Right lobe of liver (tissue), 6 donors: ENCODE results near the gene GNPAT. TPM values are rescaled to one million over a fixed set of nuclear protein-coding genes. Genes with fewer than 3 reads are reported as not detected.

Experiments used
- ATAC-seq, 4 donors: fragments of 200-7000 bp; cut with Tn5 transposase; one replicate each; pipeline ENCODE4 v1.9.1; 2020; ENCODE audit warnings: mild to moderate bottlenecking in 4 of 4, moderate library complexity in 4 of 4
- DNase-seq, 3 donors: peaks; one replicate each; pipeline ENCODE4 v3.0.0-alpha.2; 2020
- H3K27ac ChIP-seq, 3 donors: fragments of 200-600 bp; one replicate each; pipeline ENCODE4 v1.8.0; 2022
- H3K27me3 ChIP-seq, 2 donors: fragments of 200-600 bp; one replicate each; pipeline ENCODE4 v1.8.0; 2022
- H3K36me3 ChIP-seq, 4 donors: fragments of 200-600 bp; sonication (generic) in 1 of 4; one replicate each; pipeline versions ENCODE4 v1.5.1 to v1.8.0; 2017 to 2022; ENCODE audit warnings: control low read depth in 1 of 4
- H3K4me1 ChIP-seq, 4 donors: fragments of 200-600 bp; sonication (generic) in 1 of 4; one replicate each; pipeline versions ENCODE4 v1.5.1 to v1.8.0; 2017 to 2022; ENCODE audit warnings: control low read depth in 1 of 4
- H3K4me3 ChIP-seq, 3 donors: fragments of 200-600 bp; one replicate each; pipeline ENCODE4 v1.8.0; 2022
- H3K9me3 ChIP-seq, 4 donors: fragments of 200-600 bp; sonication (generic) in 1 of 4; one replicate each; pipeline versions ENCODE4 v1.5.1 to v1.8.0; 2017 to 2022; ENCODE audit warnings: control low read depth in 1 of 4
- CTCF ChIP-seq, 4 donors: fragments of 200-600 bp in 3 of 4; fragments of 450-650 bp in 1 of 4; IDR thresholded peaks; one replicate each; pipeline versions ENCODE4 v1.5.1 to v1.8.0; 2016 to 2022; ENCODE audit warnings: antibody characterized with exemption in 4 of 4, mild to moderate bottlenecking in 2 of 4
- POLR2A ChIP-seq: fragments of 450-650 bp; IDR thresholded peaks from one replicate; pipeline ENCODE4 v1.6.1; 2017; ENCODE audit warnings: antibody characterized with exemption, mild to moderate bottlenecking
- WGBS: methylation state at CpG from one replicate; pipeline ENCODE4 v1.1.6; 2018; ENCODE audit warnings: low coverage, low lambda C conversion rate; ENCODE audit not compliant: insufficient coverage; ENCODE audit errors: missing lambda C conversion rate; 5-methylcytosine and 5-hydroxymethylcytosine counted together
- intact Hi-C, 2 donors: fragments of 100-400 bp; cut with DNase I; formaldehyde crosslinking; loops; one replicate each; pipeline versions ENCODE4 v1.11.2 to v1.14.1; 2022
- total RNA-seq, 6 experiments: library from RNA; depleted of rRNA in 2 of 6; stranded (reverse); fragments of >200 nt in 2 of 6; fragmentation: NEBNext Ultra II Directional in 3 of 6; extraction: Animal tissue kit (Norgen Biotek cat#: 25700) in 3 of 6; gene quantifications; one replicate each; pipeline versions ENCODE4 v1.1.0 to v1.2.4, GENCODE V29; 2016 to 2023
- donor health status: DM: no; HTN: yes; CAD: no.
- donor health status: DM: no; HTN: no; CAD: no.
- donor health status: DM: no; HTN: no; CAD: no.
- donor health status: DM: no; HTN: yes; CAD: no.
- donor health status: DM: no; HTN: yes; CAD: no.

GNPAT gene
- total RNA-seq, 6 experiments from 2014 or later: 18.5 to 24.3 (median 20.1) TPM

GRCh38 chr1:231315887-231316286 lies 74.9 kb downstream of the GNPAT start:
- intact Hi-C loops: no loop called here
- ATAC-seq: peak; percentile 71 to 90 (median 80)
- no peaks in the 10 kb centered on the region for H3K9me3 ChIP-seq
- DNase-seq: peak in 2 of 3 donors; percentile 42 to 58
- H3K27ac ChIP-seq: no peak overlapping the region
- no peaks in the 10 kb centered on the region for H3K4me1 ChIP-seq
- H3K36me3 ChIP-seq: no peaks in the 10 kb centered on the region
- no peaks in the 10 kb centered on the region for H3K27me3 ChIP-seq
- no peak overlapping the region for H3K4me3 ChIP-seq
- peak; percentile 44 to 61 (median 54) for TF ChIP-seq CTCF (IDR thresholded peaks at IDR 0.05)
- TF ChIP-seq POLR2A: no peak
- 52% methylated on average over 7 of the region's 11 CpGs for WGBS

GRCh38 chr1:231317306-231318014 lies 76.4 kb downstream of the GNPAT start:
- H3K4me3 ChIP-seq: no peak overlapping the region
- 92% methylated on average over 17 of the region's 44 CpGs for WGBS
- H3K9me3 ChIP-seq: no peaks in the 10 kb centered on the region
- DNase-seq (no peak), ATAC-seq (peak in 1 of 4 donors; percentile 22)
- H3K4me1 ChIP-seq: no peaks in the 10 kb centered on the region
- H3K27me3 ChIP-seq: no peaks in the 10 kb centered on the region
- intact Hi-C loops: no loop called here
- H3K27ac ChIP-seq: no peak overlapping the region
- H3K36me3 ChIP-seq: no peaks in the 10 kb centered on the region
- TF ChIP-seq POLR2A: no peak
- no peak for TF ChIP-seq CTCF (IDR thresholded peaks at IDR 0.05)

- Histone ChIP-seq H3K4me3 (no peak overlapping the region), H3K27me3 (no peaks in the 10 kb centered on the region), H3K36me3 (no peaks in the 10 kb centered on the region), H3K9me3 (no peaks in the 10 kb centered on the region), H3K27ac (no peak overlapping the region), H3K4me1 (no peaks in the 10 kb centered on the region)
- no peak for DNase-seq
- TF ChIP-seq POLR2A (no peak), CTCF (IDR thresholded peaks at IDR 0.05) (no peak)
- 89% methylated on average over 15 of the region's 15 CpGs for WGBS
- intact Hi-C loops: no loop called here
- no peak for ATAC-seq
Observed at GRCh38 chr1:231318015-231318355, 77.0 kb downstream of the GNPAT start.

- no peak overlapping the region for H3K27ac ChIP-seq
- DNase-seq: no peak
- TF ChIP-seq CTCF (IDR thresholded peaks at IDR 0.05) (no peak), POLR2A (no peak)
- WGBS: 84% methylated on average over 4 of the region's 4 CpGs
- H3K27me3 ChIP-seq: no peaks in the 10 kb centered on the region
- no peaks in the 10 kb centered on the region for H3K9me3 ChIP-seq
- no peaks in the 10 kb centered on the region for H3K4me1 ChIP-seq
- ATAC-seq: no peak
- no peak overlapping the region for H3K4me3 ChIP-seq
- intact Hi-C loops: no loop called here
- H3K36me3 ChIP-seq: no peaks in the 10 kb centered on the region
Observed at GRCh38 chr1:231318568-231318967, 77.6 kb downstream of the GNPAT start.

GRCh38 chr1:231319080-231319479 lies 78.1 kb downstream of the GNPAT start:
- Histone ChIP-seq H3K27ac (no peak overlapping the region), H3K4me1 (no peaks in the 10 kb centered on the region), H3K9me3 (no peaks in the 10 kb centered on the region), H3K4me3 (no peak overlapping the region), H3K27me3 (no peaks in the 10 kb centered on the region), H3K36me3 (no peaks in the 10 kb centered on the region)
- WGBS: 70% methylated on average over 7 of the region's 9 CpGs
- intact Hi-C loops: no loop called here
- TF ChIP-seq POLR2A (no peak), CTCF (IDR thresholded peaks at IDR 0.05) (no peak)
- DNase-seq: no peak
- ATAC-seq: no peak
